Bronchial epithelial cell (primary cell): ENCODE results near the gene XG. TPM values are rescaled to one million over a fixed set of nuclear protein-coding genes. Genes with fewer than 3 reads are reported as not detected.
"Not testable (repeated sequence)": the region's sequence is repeated elsewhere in the genome, so short reads cannot be mapped to it uniquely, and the experiment has no call there.

ENCODE experiments used
- DNase-seq: peaks from one replicate; pipeline ENCODE4 v3.0.0-alpha.2; 2010; ENCODE audit warnings: low read depth
- FAIRE-seq: peaks from 2 replicates; lab custom pipeline; 2011; peaks lifted over from hg19 to GRCh38; lab: Jason Lieb, UNC
- H3K27me3 ChIP-seq: 2 replicates; pipeline ENCODE4 v1.5.1; 2011; ENCODE audit warnings: low read length; ENCODE audit not compliant: control insufficient read depth, insufficient read depth
- H3K36me3 ChIP-seq: 2 replicates; pipeline ENCODE4 v1.5.1; 2011; ENCODE audit warnings: low read length; ENCODE audit not compliant: control insufficient read depth, insufficient read depth
- H3K4me3 ChIP-seq: 2 replicates; pipeline ENCODE4 v1.5.1; 2011; ENCODE audit warnings: mild to moderate bottlenecking, low read depth, low read length, control low read depth
- CTCF ChIP-seq: IDR thresholded peaks from 2 replicates; pipeline ENCODE4 v1.5.1; 2011; ENCODE audit warnings: mild to moderate bottlenecking, moderate library complexity, low read length, control low read depth, inconsistent platforms; ENCODE audit not compliant: insufficient read depth, severe bottlenecking
- total RNA-seq: library from RNA; depleted of rRNA; stranded (reverse); fragments of >200 nt; gene quantifications from 2 replicates; pipeline ENCODE4 v1.2.1, GENCODE V29; 2014

Gene XG
- total RNA-seq, 1 donor from 2014 or later = 0.26 TPM

DNA sequence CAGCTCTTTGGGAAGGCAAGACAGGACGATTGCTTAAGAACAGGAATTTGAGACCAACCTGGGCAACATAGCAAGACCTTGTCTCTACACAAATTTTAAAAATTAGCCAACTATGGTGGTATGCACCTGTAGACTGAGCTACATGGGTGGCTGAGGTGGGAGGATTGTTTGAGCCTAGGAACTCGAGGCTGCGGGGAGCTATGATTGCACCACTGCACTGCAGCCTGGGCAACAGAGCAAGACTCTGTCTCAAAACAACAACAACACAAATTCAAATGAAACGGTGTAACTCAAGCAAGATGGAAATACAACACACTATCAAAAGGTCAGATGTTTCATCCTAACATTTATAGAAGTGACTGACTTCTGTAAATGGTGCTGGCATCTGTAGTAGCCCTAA, 37.1 kb downstream of the XG start:
- H3K27me3 ChIP-seq = no peaks in the 10 kb centered on the region
- DNase-seq (no peak), FAIRE-seq (no peak)
- H3K36me3 ChIP-seq = no peaks in the 10 kb centered on the region
- no peak overlapping the region for H3K4me3 ChIP-seq
- no peak for TF ChIP-seq CTCF

GRCh38 chrX:2789569-2789968, 37.7 kb downstream of the XG start:
- FAIRE-seq = no peak
- no peaks in the 10 kb centered on the region for H3K36me3 ChIP-seq
- TF ChIP-seq CTCF = no peak

GRCh38 chrX:2793752-2794151, 41.9 kb downstream of the XG start:
- Histone ChIP-seq H3K4me3 (no peak overlapping the region), H3K36me3 (no peaks in the 10 kb centered on the region), H3K27me3 (no peaks in the 10 kb centered on the region)
- no peak for TF ChIP-seq CTCF
- FAIRE-seq (no peak), DNase-seq (no peak)

More at GRCh38 chrX:2789569-2789968, 37.7 kb downstream of the XG start:
- Histone ChIP-seq H3K4me3 (no peak overlapping the region), H3K27me3 (no peaks in the 10 kb centered on the region)
- DNase-seq = no peak

DNA sequence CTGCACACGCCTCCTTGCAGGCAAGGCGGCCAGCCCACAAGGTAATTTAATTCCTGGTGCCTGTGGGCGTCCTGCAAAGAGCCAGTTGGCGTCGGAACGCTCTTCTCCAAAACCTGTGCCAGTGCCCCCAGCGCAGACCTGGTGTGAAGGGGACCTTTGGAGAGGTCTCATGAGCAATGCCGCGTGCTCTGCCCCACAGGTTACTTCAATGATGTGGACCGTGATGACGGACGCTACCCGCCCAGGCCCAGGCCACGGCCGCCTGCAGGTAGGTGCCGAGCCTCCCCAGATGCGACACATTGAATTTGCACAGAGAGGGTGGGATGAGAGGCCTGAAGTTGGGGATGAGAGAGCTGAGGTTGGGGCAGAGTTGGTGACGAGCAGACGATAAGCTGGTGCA, 42.5 kb downstream of the XG start:
- Histone ChIP-seq H3K27me3 (no peaks in the 10 kb centered on the region), H3K36me3 (no peaks in the 10 kb centered on the region), H3K4me3 (no peak overlapping the region)
- TF ChIP-seq CTCF = no peak
- FAIRE-seq = no peak
- no peak for DNase-seq

- not testable (repeated sequence) for H3K27me3 ChIP-seq, H3K4me3 ChIP-seq, H3K36me3 ChIP-seq, DNase-seq, FAIRE-seq
Measured at GRCh38 chrX:2796808-2797207, 45.0 kb downstream of the XG start.

DNA sequence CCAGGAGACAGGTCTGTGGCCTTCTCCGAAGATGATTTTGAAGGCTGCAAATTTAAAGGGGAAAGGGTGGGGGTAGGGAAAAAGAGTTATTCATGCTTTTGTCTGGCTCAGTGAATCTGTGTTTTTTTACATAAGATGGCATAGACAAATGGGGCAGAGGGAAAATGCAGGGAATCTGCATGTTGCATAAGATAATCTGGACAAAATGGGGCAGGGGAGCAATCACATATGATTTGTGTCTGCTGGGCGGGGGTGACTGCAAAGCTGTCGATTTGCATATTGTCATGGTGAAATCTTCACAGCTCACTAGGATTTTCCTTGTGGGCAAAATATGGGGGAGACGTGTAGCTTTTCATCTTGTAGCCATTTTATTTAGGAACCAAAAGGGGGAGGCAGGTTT, 47.5 kb downstream of the XG start:
- no peak for DNase-seq
- TF ChIP-seq CTCF = no peak
- Histone ChIP-seq H3K27me3 (no peaks in the 10 kb centered on the region), H3K4me3 (no peak overlapping the region), H3K36me3 (no peaks in the 10 kb centered on the region)
- FAIRE-seq = no peak

DNA sequence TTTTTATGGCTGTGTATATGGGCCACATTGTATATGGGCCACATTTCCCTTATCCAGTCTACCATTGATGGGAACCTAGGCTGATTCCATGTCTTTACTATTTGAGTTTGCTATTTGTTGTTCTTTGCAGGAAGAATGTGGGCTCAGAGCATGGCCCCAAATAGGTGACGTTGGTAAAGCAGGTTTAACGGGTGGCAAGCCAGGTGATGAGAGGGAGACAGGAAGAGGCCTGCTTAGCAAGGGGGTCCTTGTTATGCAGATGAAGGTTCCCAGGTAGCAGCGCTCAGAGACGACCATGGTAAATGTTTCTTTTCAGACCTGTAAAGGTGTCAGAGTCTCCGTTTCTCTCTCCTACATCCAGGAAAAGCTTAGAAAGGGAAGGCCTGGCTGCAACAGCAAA, 48.1 kb downstream of the XG start:
- FAIRE-seq, H3K4me3 ChIP-seq, H3K36me3 ChIP-seq, H3K27me3 ChIP-seq, DNase-seq: not testable (repeated sequence)
